GM19035 (cell line): ENCODE measurements around the gene DMBX1.

ENCODE experiments used
- ATAC-seq: cut with Tn5 transposase; IDR thresholded peaks from one replicate; pipeline ENCODE4 v1.9.1; 2021; ENCODE audit not compliant: unreplicated experiment

The DMBX1 gene

GRCh38 chr1:46523496-46524353 lies 34.1 kb downstream of the DMBX1 start:
- no peak for ATAC-seq

GRCh38 chr1:46524843-46525242 lies 35.2 kb downstream of the DMBX1 start:
- no peak for ATAC-seq

DNA sequence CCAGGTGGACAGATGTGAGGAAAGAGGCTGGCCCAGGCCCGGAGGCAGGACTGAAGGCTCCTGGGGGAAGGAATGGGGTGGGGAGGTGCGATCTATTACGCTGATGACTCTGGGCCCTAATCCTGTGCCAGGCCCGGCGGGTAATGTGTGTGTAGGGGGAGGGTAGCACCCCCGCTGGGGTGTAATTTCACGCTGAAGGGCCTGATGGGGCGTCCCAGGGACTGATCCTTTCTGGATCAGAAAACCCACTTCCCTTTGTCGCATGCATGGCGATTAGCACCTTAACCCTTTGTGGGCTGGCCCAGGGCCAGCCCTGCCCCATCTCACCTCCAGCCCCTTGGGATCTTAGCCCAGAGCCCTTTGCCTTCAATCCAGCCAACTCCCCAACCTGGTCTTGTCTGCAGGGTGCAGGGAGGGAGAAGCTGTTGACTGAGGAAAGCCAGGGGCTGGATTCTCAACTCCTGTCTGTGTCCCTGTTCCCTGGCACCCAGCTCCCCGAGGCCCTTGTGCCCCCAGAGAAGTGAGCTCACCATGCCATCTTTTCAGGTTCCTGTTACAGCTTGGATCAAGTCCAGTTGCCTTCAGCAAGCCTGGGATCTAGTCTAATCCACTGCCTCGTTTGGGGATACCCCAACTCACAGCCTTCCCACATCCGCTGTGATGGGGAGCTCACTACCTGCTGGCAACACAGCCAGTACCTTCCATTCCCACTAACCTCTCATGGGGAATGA lies 35.8 kb downstream of the DMBX1 start:
- ATAC-seq = no peak

GRCh38 chr1:46526013-46526690 lies 36.5 kb downstream of the DMBX1 start:
- no peak for ATAC-seq

- no peak for ATAC-seq
Measured at GRCh38 chr1:46526691-46527291, 37.2 kb downstream of the DMBX1 start.

GRCh38 chr1:46527474-46528296 lies 38.0 kb downstream of the DMBX1 start:
- no peak for ATAC-seq

DNA sequence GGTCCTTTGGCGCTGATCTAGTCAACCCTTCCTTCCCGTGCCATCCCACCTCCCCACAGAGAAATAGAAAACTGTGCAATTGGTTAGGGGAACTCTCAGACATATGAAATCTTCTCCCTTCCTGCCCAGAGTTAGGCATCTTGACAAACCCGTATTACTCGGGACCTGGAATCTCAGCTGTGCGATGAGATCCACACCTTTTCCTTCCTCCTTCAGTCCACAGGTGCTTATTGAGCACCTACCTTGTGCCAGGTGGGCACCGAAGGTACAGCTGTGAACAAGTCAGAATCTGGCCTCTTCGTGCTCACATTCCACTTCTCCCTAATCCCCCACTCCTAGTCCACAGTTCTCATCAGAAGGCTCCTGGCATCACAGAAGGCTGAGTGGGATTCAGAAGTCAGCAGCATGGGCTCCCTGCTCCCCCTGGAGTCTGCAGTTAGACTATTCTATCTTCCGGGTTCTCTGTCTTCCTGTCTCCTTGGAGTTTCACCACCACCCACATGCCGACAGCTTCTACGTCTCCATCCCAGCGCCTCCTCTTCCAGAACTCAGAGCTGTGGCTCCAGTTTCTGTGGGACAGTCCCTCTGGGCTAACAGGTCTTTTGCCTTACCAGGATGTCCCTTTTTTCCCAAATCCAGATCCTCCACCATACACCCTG lies 38.8 kb downstream of the DMBX1 start:
- ATAC-seq = no peak

- no peak for ATAC-seq
Measured at GRCh38 chr1:46529031-46529630, 39.5 kb downstream of the DMBX1 start.

DNA sequence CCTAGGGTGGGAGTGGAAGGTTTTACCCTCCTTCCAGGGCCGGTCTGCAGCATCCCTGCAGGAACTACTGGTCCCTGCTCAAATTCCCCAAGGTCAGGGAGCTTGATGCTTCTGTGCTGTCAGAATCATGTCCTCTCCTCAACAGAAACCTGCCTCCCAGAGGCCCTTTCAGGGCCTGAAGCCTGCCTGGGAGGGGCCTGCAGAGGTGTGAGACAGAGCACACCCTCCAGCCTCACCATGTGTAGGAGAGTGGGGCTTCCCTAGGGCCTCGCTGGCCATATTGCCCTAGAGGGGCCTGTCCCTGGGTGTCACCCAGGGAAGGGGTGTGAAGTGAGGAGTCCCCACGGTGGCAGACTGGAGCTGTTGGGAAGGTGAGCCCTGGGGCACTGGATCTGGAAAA lies 40.7 kb downstream of the DMBX1 start:
- ATAC-seq = no peak

GRCh38 chr1:46530791-46531409 lies 41.3 kb downstream of the DMBX1 start:
- ATAC-seq = no peak

DNA sequence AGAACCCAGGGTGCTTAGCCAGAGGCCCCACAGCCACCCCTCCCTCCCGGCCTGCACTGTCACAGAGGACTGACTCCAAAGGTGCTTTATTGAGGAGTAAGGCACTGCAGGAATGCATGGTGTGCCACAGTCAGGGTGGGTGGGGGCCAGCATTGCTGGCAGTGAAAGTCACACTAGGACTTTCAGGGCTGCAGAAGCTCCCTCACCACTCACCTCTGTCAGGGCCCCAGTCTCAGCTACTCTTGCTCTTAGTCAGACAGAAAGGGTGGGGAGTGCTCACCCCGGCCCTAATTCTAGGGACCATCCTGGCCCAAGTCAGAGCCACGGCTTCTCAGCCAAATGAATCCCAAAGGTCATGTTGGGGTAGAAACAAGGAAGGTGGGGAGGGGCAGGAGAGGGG lies 42.5 kb downstream of the DMBX1 start:
- ATAC-seq = no peak

DNA sequence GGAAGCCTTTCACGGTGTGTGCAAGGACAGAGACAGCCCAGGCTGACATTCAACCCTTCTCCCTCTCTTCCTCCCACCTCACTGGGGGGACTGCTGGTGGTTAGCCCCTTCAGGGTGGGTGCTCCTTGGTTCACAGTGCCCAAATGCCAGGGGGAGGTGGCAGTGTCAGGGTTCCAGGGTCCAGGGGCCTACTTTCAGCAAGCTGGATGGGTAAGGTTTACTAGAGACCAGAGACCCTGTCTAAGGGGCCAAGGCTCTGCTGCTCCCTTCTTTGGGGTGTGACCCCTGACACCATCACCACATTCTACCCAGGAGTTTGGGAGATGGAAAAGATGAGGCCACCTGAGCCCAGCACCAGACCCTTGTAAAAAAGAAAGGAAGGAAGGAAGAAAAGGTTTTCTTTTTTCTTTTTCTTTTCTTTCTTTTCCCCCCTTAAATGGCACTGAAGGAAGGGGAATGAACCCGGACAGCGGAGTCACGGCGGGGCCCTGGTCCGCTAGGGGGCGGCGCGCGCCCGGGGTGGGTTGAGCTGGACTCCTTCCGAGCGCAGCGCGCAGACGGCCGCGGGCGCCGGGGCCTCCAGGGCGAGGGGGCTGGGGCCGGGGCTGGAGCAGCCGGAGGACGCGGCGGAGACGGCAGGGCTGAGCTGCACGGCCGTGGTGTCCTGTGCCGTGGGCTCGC lies 43.0 kb downstream of the DMBX1 start:
- ATAC-seq = no peak

GRCh38 chr1:46533179-46533864 lies 43.7 kb downstream of the DMBX1 start:
- ATAC-seq = no peak

DNA sequence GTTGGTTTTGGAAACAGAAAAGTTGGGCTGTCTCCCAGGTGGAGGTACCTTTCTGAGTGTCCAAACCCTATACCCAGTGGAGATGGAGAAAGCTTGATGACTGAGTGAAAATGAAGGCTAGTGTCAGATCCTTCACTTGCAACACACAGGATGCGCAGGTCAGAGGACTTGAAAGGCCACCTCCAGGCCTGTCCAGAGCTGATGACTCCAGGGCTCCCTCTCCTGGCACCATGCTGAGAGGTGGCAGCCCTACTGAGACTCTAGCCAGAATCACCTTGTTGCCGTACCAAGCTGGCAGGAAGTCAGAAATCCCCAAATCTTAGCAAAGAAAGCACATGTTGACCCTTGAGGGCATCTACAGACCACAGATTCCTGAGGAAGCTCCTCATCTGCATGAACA lies 45.4 kb downstream of the DMBX1 start:
- ATAC-seq = no peak

DNA sequence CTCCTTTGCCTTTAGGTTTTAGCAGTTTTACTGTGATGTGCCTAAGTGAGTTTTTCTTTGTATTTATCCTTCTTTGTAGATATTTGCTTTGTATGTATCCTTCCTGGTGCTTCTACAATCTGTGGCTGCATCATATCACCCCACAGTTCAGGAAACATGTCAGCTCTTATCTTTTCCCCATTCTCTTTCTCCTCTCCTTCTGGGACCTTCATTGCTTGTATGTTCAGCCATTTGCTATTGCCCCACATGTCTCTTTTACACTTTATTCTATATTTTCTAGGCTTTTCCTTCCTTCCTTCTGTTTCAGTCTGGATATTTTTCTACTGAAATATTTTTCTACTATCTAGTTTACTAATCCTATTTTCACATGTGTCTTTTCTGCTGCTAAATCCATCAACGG lies 46.9 kb downstream of the DMBX1 start:
- no peak for ATAC-seq

DNA sequence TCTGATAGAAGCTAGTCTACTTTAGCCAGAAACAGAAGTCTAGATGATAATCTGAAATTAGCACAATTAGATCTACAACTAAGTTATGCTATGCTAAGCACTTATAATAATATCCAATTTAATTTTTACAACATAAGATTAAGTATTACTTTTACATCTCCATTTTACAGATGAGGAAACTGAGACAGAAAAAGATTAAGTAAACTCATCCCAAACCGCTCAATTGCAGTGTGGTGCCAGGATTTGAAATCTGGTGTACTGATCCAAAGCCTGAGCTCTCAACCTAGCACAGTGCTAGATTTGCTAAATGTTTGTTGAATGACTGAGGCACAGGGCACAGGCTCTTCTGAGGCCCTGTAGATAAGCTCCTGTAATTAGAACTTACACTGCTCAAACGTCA lies 48.0 kb downstream of the DMBX1 start:
- no peak for ATAC-seq

DNA sequence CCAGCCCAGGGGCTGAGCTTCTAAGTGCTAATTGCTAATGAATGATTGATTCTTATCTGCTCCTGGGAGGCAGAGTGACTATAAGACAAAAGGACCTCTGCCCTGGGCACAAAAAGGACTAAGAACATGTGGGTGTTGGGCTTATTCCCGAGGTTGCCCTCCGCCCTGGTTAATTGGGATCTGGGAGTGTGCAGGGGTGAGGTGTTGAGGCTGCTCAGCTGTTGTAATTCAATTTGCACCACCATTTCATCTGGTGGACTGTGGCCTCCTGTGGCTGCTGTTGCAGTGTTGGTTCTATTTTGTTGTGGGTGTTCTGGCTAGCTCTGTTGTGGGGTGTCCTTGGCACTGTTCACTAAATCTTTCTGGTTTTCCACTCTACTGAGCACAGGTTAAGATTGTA lies 48.5 kb downstream of the DMBX1 start:
- ATAC-seq = no peak
